BLaER1 treated with 17β-estradiol and CSF1 and Interleukin-3, amounts not matched to agents 10 nM and 100 nM (cell line): Measurements from ENCODE around the gene CERS1.

ENCODE experiments used
- H3K27ac ChIP-seq, 11 experiments: shearing (Covaris generic); formaldehyde crosslinking; 2 replicates each; pipeline ENCODE4 v1.8.1; 2022
- H3K27me3 ChIP-seq, 11 experiments: shearing (Covaris generic); formaldehyde crosslinking; 2 replicates each; pipeline ENCODE4 v1.8.1; 2022
- H3K36me3 ChIP-seq, 11 experiments: shearing (Covaris generic); formaldehyde crosslinking; 2 replicates each; pipeline ENCODE4 v1.8.1; 2022
- H3K4me1 ChIP-seq, 10 experiments: shearing (Covaris generic); formaldehyde crosslinking; 2 replicates each; pipeline ENCODE4 v1.8.1; 2022
- H3K4me2 ChIP-seq, 11 experiments: shearing (Covaris generic); formaldehyde crosslinking; 2 replicates each; pipeline ENCODE4 v1.8.1; 2022
- H3K4me3 ChIP-seq, 10 experiments: shearing (Covaris generic); formaldehyde crosslinking; 2 replicates each; pipeline ENCODE4 v1.8.1; 2022
- H3K9ac ChIP-seq, 11 experiments: shearing (Covaris generic); formaldehyde crosslinking; 2 replicates each; pipeline ENCODE4 v1.8.1; 2022
- H3K9me3 ChIP-seq, 11 experiments: shearing (Covaris generic); formaldehyde crosslinking; replicated peaks in 1 of 11; 2 replicates each; pipeline ENCODE4 v1.8.1; 2022
- H4K20me1 ChIP-seq, 11 experiments: shearing (Covaris generic); formaldehyde crosslinking; 2 replicates each; pipeline ENCODE4 v1.8.1; 2022
- Cebpa-rat ChIP-seq, 11 experiments: shearing (Covaris generic); IDR thresholded peaks; 2 replicates each; pipeline ENCODE4 v1.8.1; 2022

The CERS1 gene

DNA sequence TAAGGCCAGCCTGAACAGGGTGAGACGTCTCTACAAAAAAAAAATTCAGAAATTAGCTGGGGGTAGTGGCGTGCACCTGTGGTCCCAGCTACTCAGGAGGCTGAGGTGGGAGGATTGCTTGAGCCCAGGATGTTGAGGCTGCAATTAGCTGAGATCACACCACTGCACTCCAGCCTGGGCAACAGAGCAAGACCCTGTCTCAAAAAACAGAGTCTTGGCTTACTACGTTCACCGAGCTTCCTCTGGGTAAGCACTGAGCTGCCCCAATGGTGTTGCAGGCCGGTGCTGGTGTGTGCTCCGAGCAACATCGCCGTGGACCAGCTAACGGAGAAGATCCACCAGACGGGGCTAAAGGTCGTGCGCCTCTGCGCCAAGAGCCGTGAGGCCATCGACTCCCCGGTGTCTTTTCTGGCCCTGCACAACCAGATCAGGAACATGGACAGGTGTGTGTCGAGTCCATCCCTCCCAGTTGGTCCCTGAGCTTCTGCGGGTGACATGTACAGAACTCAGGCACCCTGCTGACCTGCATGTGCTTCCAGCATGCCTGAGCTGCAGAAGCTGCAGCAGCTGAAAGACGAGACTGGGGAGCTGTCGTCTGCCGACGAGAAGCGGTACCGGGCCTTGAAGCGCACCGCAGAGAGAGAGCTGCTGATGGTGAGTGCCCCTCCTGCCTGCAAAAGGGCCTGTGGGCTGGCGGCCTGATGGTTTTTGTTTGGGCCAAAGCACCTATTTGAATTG is 40.1 kb downstream of the CERS1 start:
- Histone ChIP-seq H3K36me3 (peaks cover 98 to 100% (median 99%) of the 10 kb centered on the region in 11 experiments), H3K4me1 (peaks cover 24 to 33% (median 26%) of the 10 kb centered on the region in 10 experiments), H3K4me3 (no peak overlapping the region), H3K9ac (no peak overlapping the region), H3K27me3 (no peaks in the 10 kb centered on the region), H3K9me3 (no peaks in the 10 kb centered on the region), H3K4me2 (no peak overlapping the region), H3K27ac (no peak overlapping the region), H4K20me1 (peaks cover 94 to 98% (median 97%) of the 10 kb centered on the region in 11 experiments; a peak in 21 of 22 replicates)
- no peak for TF ChIP-seq Cebpa-rat (IDR thresholded peaks at IDR 0.05)

DNA sequence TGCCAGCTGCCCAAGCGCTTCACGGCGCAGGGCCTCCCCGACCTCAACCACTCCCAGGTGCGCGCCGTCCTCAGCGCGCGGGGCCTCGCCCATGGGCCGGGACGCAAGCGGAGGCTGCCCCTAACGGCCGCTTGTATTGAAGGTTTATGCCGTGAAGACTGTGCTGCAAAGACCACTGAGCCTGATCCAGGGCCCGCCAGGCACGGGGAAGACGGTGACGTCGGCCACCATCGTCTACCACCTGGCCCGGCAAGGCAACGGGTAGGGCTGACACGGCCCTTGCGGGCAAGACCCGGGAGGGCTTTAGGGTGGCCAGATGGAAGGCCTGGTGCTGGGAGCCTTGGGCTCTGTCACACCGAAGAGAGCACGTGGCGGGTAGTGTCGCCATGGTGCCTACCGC is 41.0 kb downstream of the CERS1 start:
- H3K27me3 ChIP-seq, result no peaks in the 10 kb centered on the region
- H3K9me3 ChIP-seq, result no peaks in the 10 kb centered on the region
- H3K36me3 ChIP-seq, result peaks cover 98 to 100% (median 99%) of the 10 kb centered on the region in 11 experiments
- H3K9ac ChIP-seq, result no peak overlapping the region
- peaks cover 19 to 32% (median 24%) of the 10 kb centered on the region in 10 experiments for H3K4me1 ChIP-seq
- H4K20me1 ChIP-seq, result peaks cover 94 to 98% (median 97%) of the 10 kb centered on the region in 11 experiments; a peak in 21 of 22 replicates
- no peak overlapping the region for H3K4me3 ChIP-seq
- no peak overlapping the region for H3K27ac ChIP-seq
- no peak for TF ChIP-seq Cebpa-rat (IDR thresholded peaks at IDR 0.05)
- H3K4me2 ChIP-seq, result no peak overlapping the region

DNA sequence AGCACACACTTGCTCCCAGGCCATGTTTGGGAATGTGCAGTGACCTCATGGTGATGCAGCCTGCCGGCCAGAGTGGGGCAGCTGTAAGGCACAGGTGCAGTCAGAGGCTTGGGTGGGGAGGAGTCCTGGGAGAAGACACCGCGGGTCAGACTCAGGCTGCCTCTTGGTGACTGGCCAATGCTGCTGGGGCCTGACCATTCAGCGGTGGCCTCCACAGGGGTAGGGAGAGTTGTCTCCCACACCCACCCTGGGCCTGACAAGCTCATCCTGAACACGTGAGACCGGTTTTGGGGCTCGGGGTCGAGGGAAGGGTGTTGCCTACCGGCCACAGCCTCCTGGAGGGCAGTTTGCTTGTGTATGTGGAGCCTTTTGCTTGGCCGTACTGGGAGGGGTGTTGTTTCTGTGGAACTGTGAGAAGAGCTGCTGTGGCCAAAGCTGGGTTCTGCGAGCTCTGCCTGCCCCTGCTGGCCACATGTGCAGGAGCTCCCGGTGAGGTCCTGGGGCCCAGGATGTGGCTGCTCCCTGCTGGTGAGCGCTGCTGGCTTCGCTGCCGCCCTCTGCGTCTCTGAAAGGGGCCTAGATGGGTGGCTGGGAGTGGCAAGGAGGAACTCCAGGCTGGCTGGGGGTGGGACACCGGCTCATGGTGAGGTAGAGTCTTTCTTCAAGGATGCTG is 42.1 kb downstream of the CERS1 start:
- H3K4me1 ChIP-seq, result peaks cover 19 to 32% (median 24%) of the 10 kb centered on the region in 10 experiments
- no peak overlapping the region for H3K27ac ChIP-seq
- H3K9me3 ChIP-seq, result no peaks in the 10 kb centered on the region
- H3K9ac ChIP-seq, result 0 out of 22 replicates have a peak overlapping the region, but pooled peaks of 1 of the 11 experiments have one; percentile 18
- H4K20me1 ChIP-seq, result peaks cover 94 to 98% (median 97%) of the 10 kb centered on the region in 11 experiments; a peak in 21 of 22 replicates
- no peak overlapping the region for H3K4me2 ChIP-seq
- peaks cover 92 to 100% (median 98%) of the 10 kb centered on the region in 11 experiments for H3K36me3 ChIP-seq
- TF ChIP-seq Cebpa-rat (IDR thresholded peaks at IDR 0.05), result no peak
- no peak overlapping the region for H3K4me3 ChIP-seq
- no peaks in the 10 kb centered on the region for H3K27me3 ChIP-seq

DNA sequence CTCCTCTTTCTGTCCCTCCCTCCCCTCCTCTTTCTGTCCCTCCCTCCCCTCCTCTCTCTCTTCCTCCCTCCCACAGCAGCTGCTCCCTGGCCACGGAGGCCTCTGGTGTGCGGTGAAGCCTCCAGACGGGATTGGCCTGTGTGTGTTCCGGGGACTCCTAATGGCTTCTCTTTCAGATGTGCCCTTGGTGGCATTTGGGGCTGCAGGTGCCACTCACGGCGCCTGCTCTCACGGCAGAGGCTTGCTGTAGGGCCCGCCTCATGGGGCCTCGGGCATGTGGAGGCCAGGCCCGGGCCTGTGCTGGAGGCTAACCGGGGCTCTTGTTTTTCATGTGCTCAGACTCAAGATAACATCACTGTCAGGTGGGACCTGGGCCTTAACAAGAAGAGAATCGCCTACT is 43.3 kb downstream of the CERS1 start:
- Histone ChIP-seq H4K20me1 (peaks cover 94 to 98% (median 98%) of the 10 kb centered on the region in 11 experiments; a peak in 21 of 22 replicates), H3K4me1 (peaks cover 25 to 36% (median 30%) of the 10 kb centered on the region in 10 experiments), H3K4me2 (no peak overlapping the region), H3K36me3 (peaks cover 84 to 97% (median 95%) of the 10 kb centered on the region in 11 experiments), H3K27ac (no peak overlapping the region), H3K9me3 (no peaks in the 10 kb centered on the region), H3K9ac (no peak overlapping the region), H3K27me3 (no peaks in the 10 kb centered on the region), H3K4me3 (no peak overlapping the region)
- no peak for TF ChIP-seq Cebpa-rat (IDR thresholded peaks at IDR 0.05)

DNA sequence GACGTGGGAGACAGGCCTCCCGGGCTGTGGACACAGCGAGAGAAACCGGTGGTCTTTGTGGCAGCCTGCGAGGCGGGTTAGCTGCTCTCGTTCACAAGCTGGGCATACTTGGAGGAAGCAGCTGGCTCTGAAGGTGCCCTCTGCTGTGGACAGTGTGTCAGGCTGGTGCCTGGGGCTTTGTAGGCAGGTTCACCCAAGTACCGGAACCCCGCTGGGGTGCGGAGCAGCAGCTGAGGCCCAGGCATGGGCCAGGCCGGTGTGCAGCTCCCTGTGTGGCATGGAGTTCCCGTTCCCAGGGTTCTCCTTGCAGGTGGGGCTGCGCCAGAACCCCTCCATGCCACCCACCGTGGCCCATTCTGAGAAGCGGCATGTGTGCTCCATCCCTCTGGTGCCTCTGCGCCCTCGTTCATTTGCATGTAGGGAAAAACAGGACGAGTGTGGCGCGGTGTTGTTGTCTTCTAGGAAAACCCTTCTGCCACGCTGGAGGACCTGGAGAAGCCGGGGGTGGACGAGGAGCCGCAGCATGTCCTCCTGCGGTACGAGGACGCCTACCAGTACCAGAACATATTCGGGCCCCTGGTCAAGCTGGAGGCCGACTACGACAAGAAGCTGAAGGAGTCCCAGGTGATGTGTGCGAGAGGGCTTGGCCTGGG is 44.2 kb downstream of the CERS1 start:
- Histone ChIP-seq H3K36me3 (peaks cover 78 to 94% (median 88%) of the 10 kb centered on the region in 11 experiments), H3K27me3 (no peaks in the 10 kb centered on the region), H3K4me2 (no peak overlapping the region), H3K9ac (peak overlapping the region in 3 of 11 experiments; percentile 15 to 74 (median 72); a peak in 2 of 22 replicates), H3K4me3 (no peak overlapping the region), H3K4me1 (peaks cover 33 to 44% (median 39%) of the 10 kb centered on the region in 10 experiments), H4K20me1 (peaks cover 94 to 98% (median 98%) of the 10 kb centered on the region in 11 experiments), H3K9me3 (no peaks in the 10 kb centered on the region), H3K27ac (no peak overlapping the region)
- TF ChIP-seq Cebpa-rat (IDR thresholded peaks at IDR 0.05), result no peak

DNA sequence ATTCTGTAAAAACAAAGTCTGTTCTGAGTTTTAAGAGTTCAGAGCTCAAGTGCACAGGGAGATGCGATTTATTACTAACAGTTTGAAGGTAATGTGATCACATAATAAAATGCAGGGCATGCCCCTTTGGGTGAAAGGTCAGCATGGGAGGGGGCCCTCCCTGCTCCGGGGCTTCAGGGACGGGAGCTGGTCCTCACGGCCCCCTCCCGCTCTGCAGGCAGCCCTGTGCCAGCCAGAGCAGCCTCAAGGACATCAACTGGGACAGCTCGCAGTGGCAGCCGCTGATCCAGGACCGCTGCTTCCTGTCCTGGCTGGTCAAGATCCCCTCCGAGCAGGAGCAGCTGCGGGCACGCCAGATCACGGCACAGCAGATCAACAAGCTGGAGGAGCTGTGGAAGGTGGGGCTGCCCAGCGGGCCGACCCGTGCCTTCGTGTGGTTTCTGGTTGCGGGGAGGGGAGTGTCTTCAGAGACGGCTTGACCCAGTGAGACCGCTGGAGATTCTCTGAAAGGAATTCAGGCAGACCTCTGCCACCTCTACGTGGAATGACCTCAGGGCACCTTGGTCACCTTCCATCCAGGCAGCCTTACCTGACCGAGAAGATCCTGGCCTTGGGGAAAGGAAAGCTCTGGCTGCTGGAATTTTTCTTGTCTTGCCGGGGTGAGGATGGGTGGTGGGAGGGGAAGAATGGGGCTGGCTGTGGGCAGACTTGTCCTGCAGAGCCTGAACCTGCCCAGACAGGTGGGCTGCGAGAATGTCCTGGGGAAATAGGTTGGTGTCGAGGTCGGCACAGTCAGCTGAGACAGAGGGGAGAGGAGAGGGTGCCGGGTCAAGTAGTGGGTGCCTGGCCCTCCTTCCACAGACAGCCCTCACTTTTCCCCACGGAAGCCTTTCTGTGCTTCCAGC is 45.2 kb downstream of the CERS1 start:
- TF ChIP-seq Cebpa-rat (IDR thresholded peaks at IDR 0.05), result no peak
- Histone ChIP-seq H4K20me1 (peaks cover 94 to 98% (median 98%) of the 10 kb centered on the region in 11 experiments), H3K36me3 (peaks cover 75 to 94% (median 84%) of the 10 kb centered on the region in 11 experiments)

DNA sequence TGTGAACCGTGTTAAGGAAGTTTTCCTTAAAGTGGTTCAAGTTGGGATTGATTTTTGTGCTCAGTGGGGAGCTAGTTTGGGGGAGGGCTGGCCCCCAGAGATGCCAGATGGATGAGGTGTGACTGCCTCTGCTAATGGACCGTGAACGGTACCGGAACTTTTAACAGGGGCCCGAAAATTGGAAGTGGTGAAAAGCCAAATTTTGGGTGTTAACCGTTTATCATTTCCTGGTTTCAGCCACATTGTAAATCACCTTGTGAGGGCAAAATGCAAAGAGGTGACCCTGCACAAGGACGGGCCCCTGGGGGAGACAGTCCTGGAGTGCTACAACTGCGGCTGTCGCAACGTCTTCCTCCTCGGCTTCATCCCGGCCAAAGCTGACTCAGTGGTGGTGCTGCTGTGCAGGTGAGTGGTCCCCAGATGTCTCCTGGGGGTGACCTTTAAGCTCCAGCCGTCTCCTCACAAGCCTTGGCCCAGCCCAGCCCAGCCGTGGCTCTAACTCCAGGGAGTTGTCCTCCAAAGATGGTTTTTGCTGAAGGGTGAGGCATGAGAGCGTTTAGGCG is 46.0 kb downstream of the CERS1 start:
- Histone ChIP-seq H3K9ac (peak overlapping the region; percentile 26 to 74 (median 60); a peak in 20 of 22 replicates), H3K9me3 (no peaks in the 10 kb centered on the region), H3K4me1 (peaks cover 52 to 63% (median 57%) of the 10 kb centered on the region in 10 experiments), H3K27me3 (no peaks in the 10 kb centered on the region), H3K4me3 (peak overlapping the region in 1 of 10 experiments; percentile 49; a peak in 2 of 20 replicates), H3K36me3 (peaks cover 69 to 94% (median 81%) of the 10 kb centered on the region in 11 experiments), H4K20me1 (peaks cover 94 to 98% (median 98%) of the 10 kb centered on the region in 11 experiments), H3K27ac (peak overlapping the region in 8 of 11 experiments; percentile 40 to 71 (median 62); a peak in 15 of 22 replicates), H3K4me2 (peak overlapping the region; percentile 80 to 99 (median 91))
- TF ChIP-seq Cebpa-rat (IDR thresholded peaks at IDR 0.05), result no peak

More for the DNA sequence above, 45.2 kb downstream of the CERS1 start:
- Histone ChIP-seq H3K27me3 (no peaks in the 10 kb centered on the region), H3K9ac (peak overlapping the region in 5 of 11 experiments; percentile 24 to 74 (median 48); a peak in 7 of 22 replicates), H3K27ac (peak overlapping the region in 5 of 11 experiments; percentile 62 to 71 (median 64); a peak in 6 of 22 replicates), H3K4me3 (no peak overlapping the region), H3K4me1 (peaks cover 44 to 55% (median 49%) of the 10 kb centered on the region in 10 experiments), H3K4me2 (peak overlapping the region in 3 of 11 experiments; percentile 91 to 99 (median 98); a peak in 6 of 22 replicates), H3K9me3 (no peaks in the 10 kb centered on the region)
